Activated naive CD8-positive, alpha-beta T cell treated with anti-CD3 and anti-CD28 coated beads, Interleukin-2, amount 10 ng/mL, durations not matched to agents 7 days and 5 days (primary cell): Measurements from ENCODE around the gene FLVCR2. TPM values are rescaled to one million over a fixed set of nuclear protein-coding genes. Genes with fewer than 3 reads are reported as not detected.

ENCODE experiments used
- ATAC-seq: fragments of 150-1000 bp; cut with Tn5 transposase; one replicate; pipeline ENCODE4 v1.10.0; 2021; ENCODE audit warnings: low read depth, moderate library complexity
- POLR2A ChIA-PET: fragments of 350-600 bp; sonication (Branson Sonifier 250); formaldehyde crosslinking; loops from one replicate; lab custom pipeline; 2021; ENCODE audit warnings: antibody characterized with exemption; lab: Charles Lee
- DNase-seq: peaks from one replicate; pipeline ENCODE4 v3.0.0; 2021
- H3K27ac Mint-ChIP-seq: one replicate; pipeline ENCODE4 v1.8.0; 2022; ENCODE audit warnings: mild to moderate bottlenecking, mixed read lengths
- H3K27me3 Mint-ChIP-seq: one replicate; pipeline ENCODE4 v1.8.0; 2022; ENCODE audit warnings: mild to moderate bottlenecking, moderate library complexity, mixed read lengths
- H3K36me3 Mint-ChIP-seq: one replicate; pipeline ENCODE4 v1.8.0; 2021; ENCODE audit warnings: mild to moderate bottlenecking, mixed read lengths
- H3K4me1 Mint-ChIP-seq: one replicate; pipeline ENCODE4 v1.8.0; 2021; ENCODE audit warnings: mixed read lengths
- H3K4me3 Mint-ChIP-seq: one replicate; pipeline ENCODE4 v1.8.0; 2022; ENCODE audit warnings: mild to moderate bottlenecking, moderate library complexity, mixed read lengths
- H3K9me3 Mint-ChIP-seq: one replicate; pipeline ENCODE4 v1.8.0; 2021; ENCODE audit warnings: mixed read lengths
- total RNA-seq, 2 experiments: library from RNA; stranded (reverse); gene quantifications; one replicate each; pipeline ENCODE4 v1.2.3, GENCODE V29; 2021

FLVCR2 gene, protein sequence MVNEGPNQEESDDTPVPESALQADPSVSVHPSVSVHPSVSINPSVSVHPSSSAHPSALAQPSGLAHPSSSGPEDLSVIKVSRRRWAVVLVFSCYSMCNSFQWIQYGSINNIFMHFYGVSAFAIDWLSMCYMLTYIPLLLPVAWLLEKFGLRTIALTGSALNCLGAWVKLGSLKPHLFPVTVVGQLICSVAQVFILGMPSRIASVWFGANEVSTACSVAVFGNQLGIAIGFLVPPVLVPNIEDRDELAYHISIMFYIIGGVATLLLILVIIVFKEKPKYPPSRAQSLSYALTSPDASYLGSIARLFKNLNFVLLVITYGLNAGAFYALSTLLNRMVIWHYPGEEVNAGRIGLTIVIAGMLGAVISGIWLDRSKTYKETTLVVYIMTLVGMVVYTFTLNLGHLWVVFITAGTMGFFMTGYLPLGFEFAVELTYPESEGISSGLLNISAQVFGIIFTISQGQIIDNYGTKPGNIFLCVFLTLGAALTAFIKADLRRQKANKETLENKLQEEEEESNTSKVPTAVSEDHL
- 1 to 10 TPM in 1 of 2 experiments, under 1 TPM in 1; 0.74 to 5.0 TPM for total RNA-seq

DNA sequence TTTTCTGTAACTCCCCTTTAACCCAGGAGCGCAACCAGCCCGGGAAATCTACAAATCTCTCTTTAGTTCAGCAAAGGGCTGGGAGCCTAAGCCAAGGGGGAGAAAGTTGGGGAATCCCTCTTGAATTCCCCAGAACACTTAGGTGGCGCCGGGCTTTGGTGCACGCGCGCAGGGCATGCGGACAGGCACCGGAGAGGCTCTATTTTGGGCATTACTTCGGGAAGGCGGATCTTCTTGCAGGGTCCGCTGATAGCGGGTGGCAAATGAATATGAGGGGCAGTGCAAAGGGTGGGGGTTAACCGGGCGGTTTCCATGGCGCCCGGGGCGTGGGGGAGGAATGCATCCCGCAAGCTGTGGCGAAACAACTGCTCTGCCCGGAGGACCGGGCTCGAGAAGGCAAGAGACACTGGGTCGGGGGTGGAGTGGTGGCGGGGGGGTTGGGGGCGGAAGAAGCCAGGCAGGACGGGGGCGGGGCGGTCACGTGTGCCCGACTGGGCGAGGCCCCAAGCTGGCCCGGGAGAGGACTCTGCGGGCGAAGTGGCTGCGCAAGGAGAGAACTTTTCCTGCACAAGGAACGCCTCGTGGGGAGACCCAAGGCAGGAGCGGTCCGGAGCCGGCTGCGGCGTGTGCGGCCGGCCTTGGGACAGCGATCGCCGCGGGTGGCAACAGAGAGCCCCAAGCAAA lies at the start of gene FLVCR2:
Gene FLVCR2 (plus strand): TSS at position 519 of the 684 bp plus-strand sequence. CDS start 353 bp downstream, outside the sequence.
- H3K36me3 Mint-ChIP-seq, result no peaks in the 10 kb centered on the region
- ATAC-seq, result peak; percentile 38

GRCh38 chr14:75531256-75531655 lies 47.2 kb upstream of the FLVCR2 start:
- H3K4me1 Mint-ChIP-seq, result peaks cover 34% of the 10 kb centered on the region
- ATAC-seq (no peak), DNase-seq (no peak)
- H3K36me3 Mint-ChIP-seq, result peaks cover 59% of the 10 kb centered on the region
- no peak overlapping the region for H3K4me3 Mint-ChIP-seq
- POLR2A ChIA-PET, result no interaction called here
- H3K9me3 Mint-ChIP-seq, result no peaks in the 10 kb centered on the region
- no peaks in the 10 kb centered on the region for H3K27me3 Mint-ChIP-seq
- no peak overlapping the region for H3K27ac Mint-ChIP-seq

More for the DNA sequence above, at the start of gene FLVCR2:
- DNase-seq, result peak; percentile 54
- H3K4me1 Mint-ChIP-seq, result peaks cover 7% of the 10 kb centered on the region
- H3K4me3 Mint-ChIP-seq, result peak within 1 kb of the TSS; percentile 85
- peaks cover 4% of the 10 kb centered on the region for H3K27me3 Mint-ChIP-seq
- no peaks in the 10 kb centered on the region for H3K9me3 Mint-ChIP-seq
- H3K27ac Mint-ChIP-seq, result no peak within 1 kb of the TSS
- POLR2A ChIA-PET, result interaction anchor here (0.6 kb wide), 1 partner anchor 399 kb away, joined by 3 read pairs; no protein-coding TSS in a partner anchor

DNA sequence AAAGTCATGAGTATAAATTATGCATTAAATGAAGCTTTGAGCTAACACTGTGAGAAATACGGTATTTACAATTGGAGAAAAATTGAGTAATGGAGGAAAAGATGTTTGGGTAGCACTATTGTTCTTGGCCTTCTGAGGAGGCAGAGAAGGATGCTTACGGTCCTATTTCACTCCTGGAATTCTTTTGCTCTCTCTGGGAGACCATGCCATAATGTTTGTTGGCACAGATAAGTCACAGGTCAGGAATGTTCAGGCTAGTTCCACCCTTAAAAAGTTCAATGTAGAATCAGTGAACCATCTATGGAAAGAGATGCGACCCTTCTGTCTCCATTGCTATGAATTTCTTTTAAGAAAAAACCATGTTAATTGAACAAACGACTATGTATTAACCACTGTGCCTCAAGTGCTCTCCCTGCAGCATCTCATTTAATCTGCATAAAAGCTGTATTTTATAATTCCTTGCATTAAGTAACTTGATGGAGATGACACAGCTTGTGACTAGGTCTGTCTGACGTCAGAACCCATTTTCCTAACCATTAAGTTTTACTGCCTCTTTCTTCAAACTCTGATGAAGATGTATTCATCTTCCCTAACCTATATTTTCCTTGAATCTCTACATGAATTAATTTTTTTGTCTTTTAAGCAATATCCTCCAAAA lies 46.6 kb upstream of the FLVCR2 start:
- H3K27ac Mint-ChIP-seq, result no peak overlapping the region
- peaks cover 30% of the 10 kb centered on the region for H3K4me1 Mint-ChIP-seq
- H3K36me3 Mint-ChIP-seq, result peaks cover 58% of the 10 kb centered on the region
- POLR2A ChIA-PET, result no interaction called here
- DNase-seq (no peak), ATAC-seq (no peak)
- H3K9me3 Mint-ChIP-seq, result no peaks in the 10 kb centered on the region
- H3K27me3 Mint-ChIP-seq, result no peaks in the 10 kb centered on the region
- H3K4me3 Mint-ChIP-seq, result no peak overlapping the region

- peaks cover 25% of the 10 kb centered on the region for H3K4me1 Mint-ChIP-seq
- no peaks in the 10 kb centered on the region for H3K9me3 Mint-ChIP-seq
- H3K27me3 Mint-ChIP-seq, result no peaks in the 10 kb centered on the region
- no peak overlapping the region for H3K27ac Mint-ChIP-seq
- H3K36me3 Mint-ChIP-seq, result peaks cover 46% of the 10 kb centered on the region
- POLR2A ChIA-PET, result interaction anchor here (0.6 to 0.9 kb wide), 2 partner anchors 11 to 19 kb away, joined by 3 to 6 read pairs; no protein-coding TSS in a partner anchor
- no peak overlapping the region for H3K4me3 Mint-ChIP-seq
- ATAC-seq (no peak), DNase-seq (no peak)
These were observed 44.4 kb upstream of the FLVCR2 start for GRCh38 chr14:75533791-75534555.

GRCh38 chr14:75535164-75535898 lies 43.1 kb upstream of the FLVCR2 start:
- no peak overlapping the region for H3K27ac Mint-ChIP-seq
- POLR2A ChIA-PET, result no interaction called here

GRCh38 chr14:75537071-75537470 lies 41.3 kb upstream of the FLVCR2 start:
- Mint-ChIP-seq H3K27me3 (no peaks in the 10 kb centered on the region), H3K36me3 (peaks cover 29% of the 10 kb centered on the region), H3K27ac (no peak overlapping the region), H3K4me3 (no peak overlapping the region), H3K9me3 (no peaks in the 10 kb centered on the region), H3K4me1 (peaks cover 46% of the 10 kb centered on the region)
- no peak for DNase-seq
- POLR2A ChIA-PET, result interaction anchor here (0.8 to 1.5 kb wide), 2 partner anchors 14 to 38 kb away, joined by 3 to 4 read pairs; no protein-coding TSS in a partner anchor
- ATAC-seq, result no peak

More at GRCh38 chr14:75535164-75535898, 43.1 kb upstream of the FLVCR2 start:
- no peak for DNase-seq
- peaks cover 39% of the 10 kb centered on the region for H3K36me3 Mint-ChIP-seq
- H3K4me3 Mint-ChIP-seq, result no peak overlapping the region
- no peak for ATAC-seq
- H3K9me3 Mint-ChIP-seq, result no peaks in the 10 kb centered on the region
- no peaks in the 10 kb centered on the region for H3K27me3 Mint-ChIP-seq
- H3K4me1 Mint-ChIP-seq, result peaks cover 37% of the 10 kb centered on the region

DNA sequence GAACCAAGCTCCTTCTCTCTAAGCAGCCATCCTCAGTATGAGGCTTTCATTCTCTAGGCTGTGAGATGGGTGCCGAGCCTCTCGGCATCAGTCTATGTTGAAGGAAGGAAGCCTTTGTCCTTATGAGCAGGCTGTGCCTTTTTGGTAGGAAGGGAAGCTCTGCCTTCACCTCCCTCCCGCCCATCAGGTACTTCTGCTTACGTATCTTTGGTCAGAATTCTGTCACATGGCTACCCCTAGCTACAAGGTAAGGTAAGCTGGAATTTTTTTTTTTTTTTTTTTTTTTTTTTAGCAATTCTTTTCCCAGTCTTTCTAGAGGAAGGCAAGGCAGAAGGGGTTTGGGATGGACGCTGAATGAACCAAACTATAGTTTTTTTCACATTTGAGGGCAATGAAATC lies 39.3 kb upstream of the FLVCR2 start:
- POLR2A ChIA-PET, result interaction anchor here (0.6 kb wide), 2 partner anchors 117 to 200 kb away, joined by 3 read pairs; no protein-coding TSS in a partner anchor
- H3K4me1 Mint-ChIP-seq, result peaks cover 55% of the 10 kb centered on the region
- H3K9me3 Mint-ChIP-seq, result no peaks in the 10 kb centered on the region
- ATAC-seq (no peak), DNase-seq (no peak)
- peaks cover 19% of the 10 kb centered on the region for H3K36me3 Mint-ChIP-seq
- H3K27ac Mint-ChIP-seq, result peak overlapping the region; percentile 54
- no peak overlapping the region for H3K4me3 Mint-ChIP-seq
- no peaks in the 10 kb centered on the region for H3K27me3 Mint-ChIP-seq

GRCh38 chr14:75539561-75540478 lies 38.6 kb upstream of the FLVCR2 start:
- Mint-ChIP-seq H3K36me3 (peaks cover 17% of the 10 kb centered on the region), H3K4me1 (peaks cover 57% of the 10 kb centered on the region), H3K27me3 (no peaks in the 10 kb centered on the region), H3K9me3 (no peaks in the 10 kb centered on the region), H3K4me3 (no peak overlapping the region), H3K27ac (peak overlapping the region; percentile 54)
- DNase-seq (no peak), ATAC-seq (no peak)
- POLR2A ChIA-PET, result interaction anchor here (0.6 to 4.1 kb wide), 2 partner anchors 18 to 117 kb away, joined by 3 to 44 read pairs; partner anchors contain the start of gene BATF

DNA sequence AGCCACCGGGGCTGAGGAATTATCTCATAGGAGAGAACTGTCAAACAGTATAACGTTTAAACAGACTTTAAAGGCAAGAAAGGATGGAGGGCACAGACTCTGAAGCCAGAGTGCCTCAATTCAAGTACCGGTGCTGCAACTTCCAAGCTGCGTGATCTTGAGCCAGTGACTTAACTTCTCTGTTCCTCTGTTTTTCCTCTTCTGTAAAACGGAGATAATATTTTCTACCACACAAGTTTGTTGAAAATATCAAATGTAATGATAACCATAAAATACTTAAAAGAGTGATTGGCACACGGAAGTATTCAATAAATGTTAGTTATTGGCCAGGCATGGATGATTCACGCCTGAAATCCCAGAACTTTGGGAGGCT lies 38.0 kb upstream of the FLVCR2 start:
- POLR2A ChIA-PET, result interaction anchor here (4.1 kb wide), 1 partner anchor 19 kb away, joined by 44 read pairs; the partner anchor contains the start of gene BATF
- peak overlapping the region; percentile 48 for H3K27ac Mint-ChIP-seq
- DNase-seq, result no peak
- H3K36me3 Mint-ChIP-seq, result peaks cover 13% of the 10 kb centered on the region
- H3K27me3 Mint-ChIP-seq, result no peaks in the 10 kb centered on the region
- H3K4me1 Mint-ChIP-seq, result peaks cover 58% of the 10 kb centered on the region
- H3K4me3 Mint-ChIP-seq, result no peak overlapping the region
- no peaks in the 10 kb centered on the region for H3K9me3 Mint-ChIP-seq
- ATAC-seq, result no peak

GRCh38 chr14:75542588-75543091 lies 35.8 kb upstream of the FLVCR2 start:
- peaks cover 13% of the 10 kb centered on the region for H3K36me3 Mint-ChIP-seq
- no peaks in the 10 kb centered on the region for H3K27me3 Mint-ChIP-seq
- peak overlapping the region; percentile 96 for H3K27ac Mint-ChIP-seq
- peak overlapping the region; percentile 76 for H3K4me3 Mint-ChIP-seq
- POLR2A ChIA-PET, result interaction anchor here (0.9 to 4.1 kb wide), 4 partner anchors 10 to 29 kb away, joined by 3 to 44 read pairs (median 4); partner anchors contain the start of gene BATF
- ATAC-seq, result peak; percentile 86
- no peaks in the 10 kb centered on the region for H3K9me3 Mint-ChIP-seq
- peaks cover 50% of the 10 kb centered on the region for H3K4me1 Mint-ChIP-seq
- peak; percentile 66 for DNase-seq

DNA sequence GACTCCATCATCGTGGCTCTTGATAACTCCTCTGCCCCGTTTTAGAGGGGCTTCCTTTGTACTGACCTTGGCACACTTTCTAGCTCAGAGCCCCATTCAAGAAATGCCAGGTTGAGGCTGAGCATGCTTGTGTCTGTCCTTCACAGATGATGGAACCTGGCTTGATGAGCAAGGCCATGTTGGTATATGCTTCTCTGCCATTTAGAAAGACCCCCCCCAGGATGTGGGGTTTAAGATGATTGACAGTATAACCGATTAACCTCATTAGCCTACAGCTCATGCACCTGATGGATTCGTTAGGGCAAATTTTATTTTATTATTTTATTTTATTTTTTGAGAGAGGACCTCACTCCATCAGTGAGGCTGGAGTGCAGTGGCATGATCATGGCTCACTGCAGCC lies 35.2 kb upstream of the FLVCR2 start:
- Mint-ChIP-seq H3K4me1 (peaks cover 49% of the 10 kb centered on the region), H3K27me3 (no peaks in the 10 kb centered on the region), H3K36me3 (peaks cover 14% of the 10 kb centered on the region), H3K4me3 (peak overlapping the region; percentile 76), H3K9me3 (no peaks in the 10 kb centered on the region), H3K27ac (peak overlapping the region; percentile 96)
- no peak for DNase-seq
- POLR2A ChIA-PET, result interaction anchor here (0.9 to 4.1 kb wide), 4 partner anchors 10 to 24 kb away, joined by 3 to 44 read pairs (median 4); partner anchors contain the start of gene BATF
- ATAC-seq, result no peak
